ENCODE results near the gene SPOCD1. TPM values are rescaled to one million over a fixed set of nuclear protein-coding genes. Genes with fewer than 3 reads are reported as not detected.

The SPOCD1 gene
- total RNA-seq, 2 donors from 2014 or later, result 21.6 TPM; not detected in 1

DNA sequence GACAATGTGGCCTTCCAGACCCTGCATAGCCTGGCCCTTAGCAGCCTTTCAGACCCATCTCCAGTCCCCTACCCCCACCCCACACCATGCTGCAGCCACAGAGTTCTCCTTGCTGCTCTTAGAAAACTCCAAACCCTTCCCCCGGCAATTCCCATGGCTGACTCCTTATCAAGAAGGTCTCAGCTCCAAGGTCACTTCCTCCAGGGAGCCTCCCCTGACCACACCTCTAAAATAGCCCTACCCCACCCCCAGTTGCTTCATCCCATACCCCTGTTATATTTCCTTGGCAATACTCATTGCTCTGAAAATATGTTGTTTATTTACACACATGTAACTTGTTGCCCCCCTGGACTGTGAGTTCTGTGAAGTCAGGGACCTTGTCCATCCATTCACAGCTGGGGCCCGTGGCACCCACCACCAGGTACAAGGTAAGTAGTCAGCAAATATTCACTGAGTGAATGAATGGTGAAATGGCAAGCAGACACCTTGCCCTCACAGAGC, 47.4 kb downstream of the SPOCD1 start:
- Histone ChIP-seq H3K36me3 (no peaks in the 10 kb centered on the region), H3K4me1 (replicated peaks) (no peaks in the 10 kb centered on the region), H3K9me3 (no peaks in the 10 kb centered on the region), H3K27me3 (replicated peaks; ENCODE audit: insufficient read depth) (no peaks in the 10 kb centered on the region), H3K4me3 (no peak overlapping the region), H3K27ac (no peak overlapping the region)
- no peak for DNase-seq (ENCODE audit: low spot score)
- TF ChIP-seq POLR2AphosphoS5 (IDR thresholded peaks at IDR 0.05), result no peak
- TF ChIP-seq POLR2A (IDR thresholded peaks at IDR 0.05), result no peak
- TF ChIP-seq, protein P1, sequence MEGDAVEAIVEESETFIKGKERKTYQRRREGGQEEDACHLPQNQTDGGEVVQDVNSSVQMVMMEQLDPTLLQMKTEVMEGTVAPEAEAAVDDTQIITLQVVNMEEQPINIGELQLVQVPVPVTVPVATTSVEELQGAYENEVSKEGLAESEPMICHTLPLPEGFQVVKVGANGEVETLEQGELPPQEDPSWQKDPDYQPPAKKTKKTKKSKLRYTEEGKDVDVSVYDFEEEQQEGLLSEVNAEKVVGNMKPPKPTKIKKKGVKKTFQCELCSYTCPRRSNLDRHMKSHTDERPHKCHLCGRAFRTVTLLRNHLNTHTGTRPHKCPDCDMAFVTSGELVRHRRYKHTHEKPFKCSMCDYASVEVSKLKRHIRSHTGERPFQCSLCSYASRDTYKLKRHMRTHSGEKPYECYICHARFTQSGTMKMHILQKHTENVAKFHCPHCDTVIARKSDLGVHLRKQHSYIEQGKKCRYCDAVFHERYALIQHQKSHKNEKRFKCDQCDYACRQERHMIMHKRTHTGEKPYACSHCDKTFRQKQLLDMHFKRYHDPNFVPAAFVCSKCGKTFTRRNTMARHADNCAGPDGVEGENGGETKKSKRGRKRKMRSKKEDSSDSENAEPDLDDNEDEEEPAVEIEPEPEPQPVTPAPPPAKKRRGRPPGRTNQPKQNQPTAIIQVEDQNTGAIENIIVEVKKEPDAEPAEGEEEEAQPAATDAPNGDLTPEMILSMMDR (IDR thresholded peaks at IDR 0.05), result no peak
- 79% methylated on average over 2 of the region's 2 CpGs for WGBS
- intact Hi-C loops (cut with DNase I), result loop anchor here (10.0 kb wide), 1 partner anchor 296 kb away; no protein-coding TSS in a partner anchor

DNA sequence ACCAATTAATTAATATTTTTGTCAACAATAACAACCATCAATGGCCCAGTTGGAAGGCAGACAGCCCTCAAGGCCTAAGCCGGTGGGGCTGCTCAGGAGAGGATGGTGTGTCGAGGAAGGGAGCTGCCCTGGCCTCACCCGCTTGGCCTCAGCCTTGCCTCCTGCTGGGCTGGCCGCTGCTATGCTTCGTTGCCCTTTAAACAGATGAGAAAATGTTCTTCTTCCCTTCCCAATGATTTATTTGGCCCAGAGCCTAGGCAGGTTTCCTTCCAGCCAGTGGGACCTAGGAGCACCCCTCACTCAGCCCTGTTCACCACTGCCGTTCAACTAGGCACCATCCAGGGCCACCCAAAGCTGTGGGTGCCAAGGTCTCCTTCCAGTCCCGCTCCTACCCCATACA, 48.6 kb downstream of the SPOCD1 start:
- H3K4me1 ChIP-seq (replicated peaks), result peaks cover 4% of the 10 kb centered on the region
- TF ChIP-seq, protein P1 (IDR thresholded peaks at IDR 0.05), result no peak
- no peak for TF ChIP-seq POLR2A (IDR thresholded peaks at IDR 0.05)
- TF ChIP-seq POLR2AphosphoS5 (IDR thresholded peaks at IDR 0.05), result no peak
- H3K4me3 ChIP-seq, result no peak overlapping the region
- no peaks in the 10 kb centered on the region for H3K27me3 ChIP-seq (replicated peaks; ENCODE audit: insufficient read depth)
- 80% methylated on average over 7 of the region's 7 CpGs for WGBS
- no peaks in the 10 kb centered on the region for H3K9me3 ChIP-seq
- H3K36me3 ChIP-seq, result no peaks in the 10 kb centered on the region
- intact Hi-C loops (cut with DNase I), result loop anchor here (10.0 kb wide), 1 partner anchor 298 kb away; no protein-coding TSS in a partner anchor
- DNase-seq (ENCODE audit: low spot score), result no peak
- no peak overlapping the region for H3K27ac ChIP-seq

DNA sequence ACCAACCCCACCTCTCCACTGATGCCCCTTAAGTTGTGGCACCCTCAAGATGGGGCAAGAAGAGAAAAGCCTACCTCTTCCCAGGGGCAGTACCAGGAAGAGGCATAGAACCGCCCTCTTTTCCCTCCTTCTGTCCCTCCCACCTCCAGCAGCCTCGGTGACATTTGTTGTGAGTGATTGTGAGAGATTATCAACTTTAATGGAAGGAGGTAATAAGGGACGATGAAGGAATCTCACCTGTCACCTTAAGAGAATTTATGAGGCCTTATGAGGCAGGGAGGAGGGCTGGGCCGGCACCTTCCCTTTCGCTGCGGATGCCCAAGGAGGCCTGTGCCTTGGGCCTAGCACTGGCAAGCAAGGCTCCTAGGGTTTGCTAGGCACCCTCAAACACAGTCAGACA, 50.3 kb downstream of the SPOCD1 start:
- no peak for DNase-seq (ENCODE audit: low spot score)
- intact Hi-C loops (cut with DNase I), result loop anchor here (2.0 to 10.0 kb wide), 3 partner anchors 23 to 299 kb away; no protein-coding TSS in a partner anchor
- Histone ChIP-seq H3K4me1 (replicated peaks) (peaks cover 4% of the 10 kb centered on the region), H3K27ac (no peak overlapping the region), H3K36me3 (no peaks in the 10 kb centered on the region), H3K27me3 (replicated peaks; ENCODE audit: insufficient read depth) (no peaks in the 10 kb centered on the region), H3K9me3 (no peaks in the 10 kb centered on the region), H3K4me3 (no peak overlapping the region)
- no peak for TF ChIP-seq POLR2AphosphoS5 (IDR thresholded peaks at IDR 0.05)
- TF ChIP-seq, protein P1 (IDR thresholded peaks at IDR 0.05), result no peak
- no peak for TF ChIP-seq POLR2A (IDR thresholded peaks at IDR 0.05)
- 72% methylated on average over 6 of the region's 6 CpGs for WGBS

DNA sequence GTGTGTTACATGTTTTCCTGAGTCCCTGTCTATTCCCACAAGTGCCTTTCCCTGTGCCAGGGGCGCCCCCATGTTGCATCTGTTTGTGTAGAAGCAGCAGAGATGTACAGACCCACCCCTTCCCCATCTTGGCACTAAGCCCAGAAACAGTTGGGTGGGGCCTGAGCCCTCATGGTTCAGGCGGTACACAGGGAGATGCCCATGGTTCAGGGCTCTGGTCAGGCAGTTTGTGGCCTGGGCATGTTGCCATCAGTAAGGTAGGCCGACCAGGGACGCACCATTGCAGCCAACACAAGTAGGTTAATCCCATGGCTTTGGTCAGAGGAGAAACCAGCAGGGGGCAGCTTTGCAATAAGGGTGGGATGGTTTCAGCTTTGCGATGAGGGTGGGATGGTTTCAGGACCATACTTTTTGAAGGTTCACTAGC, 50.8 kb downstream of the SPOCD1 start:
- Histone ChIP-seq H3K27ac (no peak overlapping the region), H3K4me1 (replicated peaks) (peaks cover 4% of the 10 kb centered on the region), H3K9me3 (no peaks in the 10 kb centered on the region), H3K27me3 (replicated peaks; ENCODE audit: insufficient read depth) (no peaks in the 10 kb centered on the region), H3K4me3 (no peak overlapping the region), H3K36me3 (no peaks in the 10 kb centered on the region)
- 48% methylated on average over 5 of the region's 5 CpGs for WGBS
- TF ChIP-seq, protein P1 (IDR thresholded peaks at IDR 0.05), result no peak
- TF ChIP-seq POLR2AphosphoS5 (IDR thresholded peaks at IDR 0.05) (no peak), POLR2A (IDR thresholded peaks at IDR 0.05) (no peak)
- intact Hi-C loops (cut with DNase I), result loop anchor here (2.0 to 10.0 kb wide), 3 partner anchors 24 to 300 kb away; no protein-coding TSS in a partner anchor
- no peak for DNase-seq (ENCODE audit: low spot score)

Measured in prostate gland (tissue), 2 donors.